BLaER1 treated with 17β-estradiol and CSF1 and Interleukin-3, amounts not matched to agents 10 nM and 100 nM (cell line): ENCODE results near the gene DIPK1A.
"Not testable (repeated sequence)": the region's sequence is repeated elsewhere in the genome, so short reads cannot be mapped to it uniquely, and the experiment has no call there.

ENCODE experiments used
- H3K27ac ChIP-seq, 11 experiments: shearing (Covaris generic); formaldehyde crosslinking; 2 replicates each; pipeline ENCODE4 v1.8.1; 2022
- H3K27me3 ChIP-seq, 11 experiments: shearing (Covaris generic); formaldehyde crosslinking; 2 replicates each; pipeline ENCODE4 v1.8.1; 2022
- H3K36me3 ChIP-seq, 11 experiments: shearing (Covaris generic); formaldehyde crosslinking; 2 replicates each; pipeline ENCODE4 v1.8.1; 2022
- H3K4me1 ChIP-seq, 10 experiments: shearing (Covaris generic); formaldehyde crosslinking; 2 replicates each; pipeline ENCODE4 v1.8.1; 2022
- H3K4me2 ChIP-seq, 11 experiments: shearing (Covaris generic); formaldehyde crosslinking; 2 replicates each; pipeline ENCODE4 v1.8.1; 2022
- H3K4me3 ChIP-seq, 10 experiments: shearing (Covaris generic); formaldehyde crosslinking; 2 replicates each; pipeline ENCODE4 v1.8.1; 2022
- H3K9ac ChIP-seq, 11 experiments: shearing (Covaris generic); formaldehyde crosslinking; 2 replicates each; pipeline ENCODE4 v1.8.1; 2022
- H3K9me3 ChIP-seq, 11 experiments: shearing (Covaris generic); formaldehyde crosslinking; replicated peaks in 1 of 11; 2 replicates each; pipeline ENCODE4 v1.8.1; 2022
- H4K20me1 ChIP-seq, 11 experiments: shearing (Covaris generic); formaldehyde crosslinking; 2 replicates each; pipeline ENCODE4 v1.8.1; 2022
- Cebpa-rat ChIP-seq, 11 experiments: shearing (Covaris generic); IDR thresholded peaks; 2 replicates each; pipeline ENCODE4 v1.8.1; 2022

The DIPK1A gene

DNA sequence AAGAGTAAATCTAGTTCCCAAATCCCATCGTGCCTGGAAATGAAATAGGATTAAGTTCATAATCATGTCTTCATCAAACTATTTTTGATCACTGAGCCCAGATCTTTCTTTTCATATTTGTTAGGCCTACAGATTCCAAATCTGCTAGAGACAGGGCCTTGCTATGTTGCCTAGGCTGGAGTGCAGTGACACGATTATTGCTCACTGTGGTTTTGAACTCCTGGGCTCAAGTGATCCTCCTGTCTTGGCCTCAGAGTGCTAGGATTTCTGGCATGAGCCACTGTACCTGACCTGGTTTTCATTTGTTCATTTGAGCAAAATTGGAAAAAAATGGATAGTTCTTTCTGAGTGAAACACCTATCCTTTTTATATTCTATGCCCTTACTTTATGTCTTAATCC lies 28.0 kb upstream of the DIPK1A start:
- Histone ChIP-seq H4K20me1 (no peaks in the 10 kb centered on the region), H3K4me3 (no peak overlapping the region), H3K27me3 (no peaks in the 10 kb centered on the region), H3K9me3 (no peaks in the 10 kb centered on the region), H3K27ac (no peak overlapping the region), H3K9ac (no peak overlapping the region), H3K4me2 (no peak overlapping the region), H3K4me1 (peaks cover 20 to 33% (median 26%) of the 10 kb centered on the region in 10 experiments), H3K36me3 (no peaks in the 10 kb centered on the region)
- no peak for TF ChIP-seq Cebpa-rat (IDR thresholded peaks at IDR 0.05)

DNA sequence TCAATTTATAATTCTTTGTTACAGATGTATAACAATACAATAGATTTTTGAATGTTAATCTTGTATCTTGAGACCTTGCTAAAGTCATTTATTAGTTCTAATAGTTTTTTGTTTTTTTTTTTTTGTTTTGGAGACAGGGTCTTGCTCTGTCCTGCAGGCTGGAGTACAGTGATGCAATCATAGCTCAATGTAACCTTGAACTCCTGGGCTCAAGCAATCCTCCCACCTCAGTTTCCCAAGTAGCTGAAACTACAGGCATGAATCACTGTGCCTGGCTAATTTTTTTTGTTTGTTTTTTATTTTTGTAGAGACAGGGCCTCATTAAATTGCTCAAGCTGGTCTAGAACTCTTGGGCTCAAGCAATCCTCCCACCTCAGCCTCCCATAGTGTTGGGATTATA lies 26.2 kb upstream of the DIPK1A start:
- peak in 1 of 11 experiments; percentile 20; a peak in 1 of 22 replicates for TF ChIP-seq Cebpa-rat (IDR thresholded peaks at IDR 0.05)
- H3K27me3 ChIP-seq = no peaks in the 10 kb centered on the region
- H3K4me1 ChIP-seq = peaks cover 20 to 30% (median 26%) of the 10 kb centered on the region in 10 experiments
- no peak overlapping the region for H3K9ac ChIP-seq
- H3K9me3 ChIP-seq = peaks cover 7 to 15% (median 9%) of the 10 kb centered on the region in 11 experiments; a peak in 21 of 22 replicates
- H3K4me2 ChIP-seq = no peak overlapping the region
- no peaks in the 10 kb centered on the region; a peak in 1 of 22 replicates for H3K36me3 ChIP-seq
- H3K27ac ChIP-seq = no peak overlapping the region
- H3K4me3 ChIP-seq = no peak overlapping the region
- H4K20me1 ChIP-seq = no peaks in the 10 kb centered on the region

DNA sequence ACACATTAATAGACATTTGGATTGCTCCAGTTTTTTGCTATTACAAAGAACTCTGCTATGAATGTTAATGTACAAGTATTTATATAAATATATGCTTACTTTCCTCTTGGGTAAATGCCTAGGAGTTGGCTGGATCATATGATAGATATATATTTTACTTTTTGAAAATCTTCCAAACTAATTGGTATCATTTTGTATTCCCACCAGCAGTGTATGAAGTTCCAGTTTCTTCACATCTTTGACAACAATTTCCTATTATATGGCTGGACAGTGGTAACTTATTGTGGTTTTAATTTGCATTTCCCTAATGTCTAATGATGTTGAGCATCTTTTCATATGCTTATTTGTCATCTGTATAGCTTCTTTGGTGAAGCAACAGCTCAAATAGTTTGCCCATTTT lies 23.8 kb upstream of the DIPK1A start:
- peaks cover under 1 to 18% (median 7%) of the 10 kb centered on the region in 10 experiments; a peak in 19 of 20 replicates for H3K4me1 ChIP-seq
- no peaks in the 10 kb centered on the region for H4K20me1 ChIP-seq
- peaks cover 0 to 4% (median 0%) of the 10 kb centered on the region in 11 experiments; a peak in 2 of 22 replicates for H3K36me3 ChIP-seq
- H3K9ac ChIP-seq = no peak overlapping the region
- H3K4me2 ChIP-seq = no peak overlapping the region
- H3K4me3 ChIP-seq = no peak overlapping the region
- H3K27ac ChIP-seq = no peak overlapping the region
- H3K9me3 ChIP-seq = peaks cover 14 to 28% (median 21%) of the 10 kb centered on the region in 11 experiments; a peak in 21 of 22 replicates
- H3K27me3 ChIP-seq = no peaks in the 10 kb centered on the region
- no peak for TF ChIP-seq Cebpa-rat (IDR thresholded peaks at IDR 0.05)

DNA sequence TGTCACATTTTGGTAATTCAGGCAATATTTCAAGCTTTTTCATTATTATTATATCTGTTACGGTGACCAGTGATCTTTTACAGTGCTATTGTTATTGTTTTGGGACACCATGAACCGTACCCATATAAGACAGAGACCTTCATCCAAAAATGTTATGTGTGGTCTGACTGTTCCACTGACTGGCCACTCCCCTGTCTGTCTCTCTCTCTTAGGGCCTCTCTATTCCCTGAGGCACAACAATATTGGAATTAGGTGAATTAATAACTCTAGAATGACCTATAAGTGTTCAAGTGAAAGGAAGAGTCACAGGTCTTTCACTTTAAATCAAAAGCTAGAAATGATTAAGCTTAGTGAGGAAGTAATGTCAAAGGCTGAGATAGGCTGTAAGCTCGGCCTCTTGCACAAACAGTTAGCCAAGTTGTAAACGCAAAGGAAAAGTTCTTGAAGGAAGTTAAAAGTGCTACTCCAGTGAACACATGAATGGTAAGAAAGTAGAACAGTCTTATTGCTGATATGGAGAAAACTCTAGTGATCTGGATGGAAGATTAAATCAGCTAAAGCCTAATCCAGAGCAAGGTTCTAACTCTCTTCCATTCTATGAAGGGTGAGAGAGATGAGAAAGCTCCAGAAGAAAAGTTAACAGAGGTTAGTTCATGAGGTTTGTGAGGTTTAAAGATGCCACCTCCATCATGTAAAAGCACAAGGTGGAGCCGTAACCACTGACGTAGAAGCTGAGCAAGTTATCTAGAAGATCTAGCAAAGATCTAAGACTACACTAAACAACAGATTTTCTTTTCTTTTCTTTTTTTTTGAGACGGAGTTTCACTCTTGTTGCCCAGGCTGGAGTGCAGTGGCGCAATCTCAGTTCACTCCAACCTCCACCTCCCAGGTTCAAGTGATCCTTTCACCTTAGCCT lies 19.7 kb upstream of the DIPK1A start:
- Histone ChIP-seq H3K4me3 (no peak overlapping the region), H3K9ac (peak overlapping the region in 1 of 11 experiments; percentile 56; a peak in 1 of 22 replicates), H3K36me3 (peaks cover 0 to 4% (median 0%) of the 10 kb centered on the region in 11 experiments; a peak in 2 of 22 replicates), H3K27ac (peak overlapping the region in 2 of 11 experiments; percentile 1 to 60; a peak in 3 of 22 replicates), H3K9me3 (peaks cover 14 to 30% (median 22%) of the 10 kb centered on the region in 11 experiments; a peak in 21 of 22 replicates), H4K20me1 (no peaks in the 10 kb centered on the region), H3K4me1 (peaks cover 0 to 33% (median under 1%) of the 10 kb centered on the region in 10 experiments; a peak in 8 of 20 replicates), H3K4me2 (peak overlapping the region in 2 of 11 experiments; percentile 3 to 72; a peak in 4 of 22 replicates), H3K27me3 (no peaks in the 10 kb centered on the region)
- TF ChIP-seq Cebpa-rat (IDR thresholded peaks at IDR 0.05) = no peak

DNA sequence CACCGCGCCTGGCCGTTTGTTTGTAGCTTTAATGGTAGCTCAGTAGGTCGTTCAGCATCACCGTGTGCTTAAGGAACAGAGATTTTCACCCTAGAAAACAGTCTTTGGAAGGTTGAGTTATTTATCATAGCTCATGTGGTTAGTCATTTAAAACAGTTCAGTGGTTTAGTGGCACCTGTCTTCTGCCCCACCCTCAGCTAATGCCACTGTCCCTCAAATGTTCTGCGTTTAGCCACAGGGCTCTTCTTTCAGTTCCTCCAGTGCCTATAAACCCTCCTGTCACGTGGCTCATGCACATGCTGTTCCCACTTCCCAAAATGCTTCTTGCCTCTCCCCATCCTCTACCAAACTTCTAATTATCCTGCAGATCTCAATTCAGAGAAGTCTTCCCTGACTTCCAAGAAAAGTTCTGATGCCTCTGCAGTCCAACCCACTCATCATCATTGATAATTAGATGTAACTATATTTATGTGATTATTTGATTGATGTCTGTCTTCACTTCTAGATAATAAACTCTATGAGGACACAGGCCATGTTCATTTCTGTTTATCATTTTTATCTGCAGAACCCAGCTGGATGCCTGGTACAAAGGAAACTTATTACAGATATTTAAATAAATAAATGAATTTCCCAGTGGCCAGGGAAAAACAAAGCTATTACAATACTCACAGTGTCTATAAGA lies 14.4 kb upstream of the DIPK1A start:
- Histone ChIP-seq H3K27ac (no peak overlapping the region), H3K36me3 (no peaks in the 10 kb centered on the region), H3K4me1 (peaks cover 36 to 63% (median 40%) of the 10 kb centered on the region in 10 experiments), H3K9me3 (peaks cover 0 to 14% (median 0%) of the 10 kb centered on the region in 11 experiments; a peak in 1 of 22 replicates), H3K27me3 (no peaks in the 10 kb centered on the region), H3K4me2 (peak overlapping the region; percentile 31 to 57 (median 41); a peak in 21 of 22 replicates), H3K4me3 (no peak overlapping the region), H4K20me1 (no peaks in the 10 kb centered on the region), H3K9ac (no peak overlapping the region)
- no peak for TF ChIP-seq Cebpa-rat (IDR thresholded peaks at IDR 0.05)

DNA sequence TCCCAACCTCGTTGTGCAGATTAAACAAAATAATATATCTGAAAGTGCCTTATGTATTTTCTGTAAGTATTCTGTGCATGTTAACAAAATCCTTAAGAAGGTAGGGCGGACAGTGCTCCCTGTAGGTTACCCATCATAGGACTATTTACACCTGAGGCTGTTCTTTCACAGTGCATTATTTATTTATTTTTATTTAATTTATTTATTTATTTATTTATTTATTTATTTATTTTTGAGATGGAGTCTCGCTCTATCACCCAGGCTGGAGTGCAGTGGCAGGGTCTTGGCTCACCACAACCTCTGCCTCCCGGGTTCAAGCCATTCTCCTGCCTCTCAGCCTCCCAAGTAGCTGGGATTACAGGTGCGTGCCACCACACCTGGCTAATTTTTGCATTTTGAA lies 12.8 kb upstream of the DIPK1A start:
- Histone ChIP-seq H3K4me2 (peak overlapping the region in 10 of 11 experiments; percentile 32 to 85 (median 68); a peak in 11 of 22 replicates), H3K4me1 (peaks cover 36 to 57% (median 46%) of the 10 kb centered on the region in 10 experiments)
- H3K36me3 ChIP-seq, H4K20me1 ChIP-seq, H3K27me3 ChIP-seq, H3K9ac ChIP-seq, H3K9me3 ChIP-seq, H3K27ac ChIP-seq, H3K4me3 ChIP-seq: not testable (repeated sequence)

DNA sequence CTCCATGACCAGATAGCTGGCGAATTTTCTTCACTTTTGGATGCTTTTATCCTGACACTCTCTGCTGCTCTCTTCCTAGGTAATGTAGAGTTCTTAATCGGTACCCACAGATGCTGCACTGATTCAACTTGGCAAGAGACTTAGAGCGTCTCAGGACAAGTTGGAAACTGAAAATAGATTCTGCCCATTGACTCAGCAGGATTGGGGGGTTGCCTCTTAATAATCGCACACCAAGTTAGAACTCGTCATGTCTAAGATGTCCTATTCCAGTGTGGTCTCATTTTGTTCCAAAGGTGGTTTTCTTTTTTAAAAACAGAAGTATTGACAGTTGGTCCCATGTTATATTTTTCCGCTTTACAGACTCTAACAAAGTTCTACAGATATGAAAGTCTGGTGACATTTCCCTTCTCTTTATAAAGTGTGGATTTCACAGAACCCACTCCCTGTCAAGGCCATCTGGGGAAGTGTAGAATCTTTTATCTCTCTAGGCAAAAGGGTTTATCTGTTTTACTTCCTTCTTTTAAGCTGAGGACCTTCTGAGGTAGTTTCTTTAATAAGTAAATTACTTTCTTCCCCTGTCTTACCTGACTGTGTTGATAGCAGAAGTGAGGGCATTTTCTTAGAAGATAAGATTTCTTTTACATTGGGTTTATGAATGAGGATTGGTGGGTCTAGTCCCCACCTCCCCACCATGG lies 12.1 kb upstream of the DIPK1A start:
- no peak for TF ChIP-seq Cebpa-rat (IDR thresholded peaks at IDR 0.05)
- Histone ChIP-seq H3K27me3 (no peaks in the 10 kb centered on the region), H3K9me3 (0 out of 22 replicates have a peak, but pooled peaks cover 0 to 8% (median 0%) of the 10 kb centered on the region in 11 experiments), H4K20me1 (0 out of 22 replicates have a peak, but pooled peaks cover 0 to 2% (median 0%) of the 10 kb centered on the region in 11 experiments), H3K4me2 (peak overlapping the region; percentile 65 to 93 (median 78)), H3K9ac (no peak overlapping the region), H3K27ac (peak overlapping the region in 5 of 11 experiments; percentile 0 to 41 (median 12); a peak in 5 of 22 replicates), H3K4me3 (no peak overlapping the region), H3K4me1 (peaks cover 41 to 61% (median 50%) of the 10 kb centered on the region in 10 experiments), H3K36me3 (no peaks in the 10 kb centered on the region)

DNA sequence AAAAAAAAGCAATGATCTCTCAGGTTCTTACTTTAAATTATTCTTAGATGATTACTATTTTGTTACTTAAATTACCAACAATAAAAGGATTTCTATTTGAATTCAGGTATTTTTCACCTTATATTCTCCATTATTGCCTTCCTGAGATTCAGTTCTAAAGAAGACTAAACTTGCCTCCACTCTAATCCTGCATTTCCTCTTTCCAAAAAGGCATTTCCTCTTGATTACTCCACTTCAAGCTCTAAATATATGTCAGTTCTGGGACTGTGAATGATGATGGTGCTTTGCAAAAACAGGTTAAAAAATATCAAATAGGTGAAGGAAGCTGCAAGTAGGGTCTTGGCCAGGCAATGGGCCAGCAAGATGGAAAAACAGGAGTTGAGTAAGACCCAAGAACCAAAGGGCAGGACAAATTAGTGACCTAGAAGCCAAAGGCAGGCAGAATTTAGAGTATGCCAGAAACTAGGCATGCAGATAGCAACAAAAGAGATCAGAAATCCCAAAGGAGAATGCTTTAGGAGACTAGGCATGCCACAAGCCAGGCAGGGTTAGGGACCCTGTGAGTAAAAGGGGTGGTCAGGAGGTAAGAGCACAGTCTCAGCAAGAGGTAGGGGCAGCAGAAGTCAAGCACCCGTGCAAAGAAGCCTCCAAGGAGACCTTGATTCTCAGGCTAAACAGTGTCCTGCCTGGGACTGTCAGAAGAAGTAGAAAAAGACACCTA lies 11.3 kb upstream of the DIPK1A start:
- no peaks in the 10 kb centered on the region for H3K36me3 ChIP-seq
- H3K27me3 ChIP-seq = no peaks in the 10 kb centered on the region
- peak overlapping the region in 1 of 10 experiments; percentile 1; a peak in 1 of 20 replicates for H3K4me3 ChIP-seq
- TF ChIP-seq Cebpa-rat (IDR thresholded peaks at IDR 0.05) = no peak
- H3K9me3 ChIP-seq = 0 out of 22 replicates have a peak, but pooled peaks cover 0 to 8% (median 0%) of the 10 kb centered on the region in 11 experiments
- H3K4me1 ChIP-seq = peaks cover 47 to 68% (median 57%) of the 10 kb centered on the region in 10 experiments
- H3K4me2 ChIP-seq = peak overlapping the region; percentile 65 to 93 (median 78)
- no peak overlapping the region for H3K9ac ChIP-seq
- 0 out of 22 replicates have a peak, but pooled peaks cover 0 to 6% (median 0%) of the 10 kb centered on the region in 11 experiments for H4K20me1 ChIP-seq
- peak overlapping the region in 4 of 11 experiments; percentile 12 to 41 (median 14); a peak in 3 of 22 replicates for H3K27ac ChIP-seq

DNA sequence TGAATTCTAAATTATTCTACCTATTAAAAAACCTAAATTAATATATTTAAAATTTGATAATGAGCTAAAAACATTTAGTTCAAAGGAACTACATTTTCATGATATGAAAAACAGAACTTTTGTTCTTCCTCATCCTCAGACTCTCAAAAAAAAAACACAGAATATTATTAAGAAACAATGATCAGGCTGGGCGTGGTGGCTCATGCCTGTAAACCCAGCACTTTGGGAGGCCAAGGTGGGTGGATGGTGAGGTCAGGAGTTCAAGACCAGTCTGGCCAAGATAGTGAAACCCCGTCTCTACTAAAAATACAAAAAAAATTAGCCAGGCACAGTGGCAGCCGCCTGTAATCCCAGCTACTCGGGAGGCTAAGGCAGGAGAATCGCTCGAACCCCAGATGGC lies 10.7 kb upstream of the DIPK1A start:
- H3K36me3 ChIP-seq, H3K4me3 ChIP-seq, H4K20me1 ChIP-seq, H3K27me3 ChIP-seq, H3K27ac ChIP-seq, H3K9ac ChIP-seq, H3K9me3 ChIP-seq: not testable (repeated sequence)
- Histone ChIP-seq H3K4me2 (peak overlapping the region; percentile 65 to 93 (median 78)), H3K4me1 (peaks cover 47 to 68% (median 56%) of the 10 kb centered on the region in 10 experiments)
